Hematopoietic multipotent progenitor cell treated with erythropoietin and hydrocortisone succinate and interleukin-3 and kit ligand, for 8 days (in vitro differentiated cells): ENCODE data around the gene GAS1.

ENCODE experiments used
- DNase-seq: peaks from one replicate; pipeline ENCODE4 v3.0.0-alpha.2; 2015

The GAS1 gene

DNA sequence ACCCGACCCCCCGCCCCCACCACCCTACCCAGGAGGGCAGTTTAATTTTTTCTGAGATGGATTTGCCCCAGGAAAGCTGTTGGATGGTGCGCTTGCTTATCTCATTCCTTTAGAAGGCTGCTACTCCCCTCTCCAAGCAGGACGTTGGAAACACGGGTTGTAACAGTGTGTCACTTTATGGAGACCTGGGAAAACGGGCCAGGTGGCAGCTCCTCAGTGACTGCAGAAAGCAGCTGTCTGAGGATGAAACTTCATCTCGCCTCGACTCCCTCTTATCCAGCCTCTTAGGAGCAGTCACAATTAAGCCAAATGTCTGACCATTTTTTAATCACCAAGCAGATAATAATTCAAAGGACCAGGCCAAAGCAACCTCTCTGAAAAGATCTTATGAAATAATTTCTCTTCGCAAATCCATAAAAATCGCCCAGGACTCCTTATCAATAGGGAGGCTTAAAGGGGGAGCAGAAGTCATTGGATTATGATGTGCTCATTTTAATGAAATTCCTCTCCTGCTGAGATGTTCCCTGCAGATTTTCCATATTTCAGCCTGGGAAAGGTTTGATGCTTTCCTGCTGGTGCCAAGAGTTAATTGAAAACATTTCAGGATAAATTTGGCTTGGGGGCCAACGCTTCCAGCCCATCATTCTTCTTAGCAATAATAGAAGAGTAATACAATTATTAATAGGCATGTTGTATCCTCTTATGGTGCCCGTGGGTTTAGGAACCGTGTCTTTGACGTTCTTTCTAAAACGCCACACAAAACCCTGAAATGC lies 26.0 kb downstream of the GAS1 start:
- DNase-seq = no peak

DNA sequence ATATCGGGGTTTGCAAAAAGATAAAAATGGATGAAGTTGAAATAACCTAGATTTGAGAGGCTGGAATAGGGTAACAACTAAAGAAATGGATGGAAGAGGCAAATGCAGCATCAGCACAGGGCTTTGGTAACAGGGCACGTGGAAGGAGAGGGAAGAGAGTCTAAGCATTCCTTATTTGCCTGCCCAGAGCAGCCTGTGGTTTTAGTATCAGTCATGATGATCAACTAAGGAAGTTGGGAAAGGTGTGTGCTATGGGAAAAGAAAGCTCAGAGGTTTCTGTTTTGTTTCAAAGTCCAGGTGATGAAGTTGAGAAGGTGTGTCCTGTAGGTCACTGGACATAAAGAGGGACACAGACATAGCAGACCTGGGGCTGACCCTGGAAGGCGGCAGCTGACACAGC lies 28.8 kb downstream of the GAS1 start:
- DNase-seq = no peak

DNA sequence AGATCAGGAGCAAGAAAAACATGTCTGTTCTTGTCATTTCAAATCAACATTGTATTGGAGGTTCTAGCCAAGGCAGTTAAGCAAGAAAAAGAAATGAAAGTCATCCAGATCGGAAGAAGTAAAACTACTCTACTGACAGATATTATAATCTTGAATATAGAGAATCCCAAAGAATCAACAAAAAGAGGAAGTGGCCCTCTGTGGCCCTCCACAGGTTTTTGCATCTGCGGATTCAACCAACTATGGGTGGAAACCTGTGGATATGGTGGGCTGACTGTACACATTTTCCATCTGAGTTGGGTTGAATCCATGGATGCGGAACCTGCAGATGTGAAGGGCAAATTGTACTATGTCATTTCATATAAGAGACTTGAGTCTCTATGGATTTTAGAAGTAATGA lies 35.1 kb downstream of the GAS1 start:
- no peak for DNase-seq

DNA sequence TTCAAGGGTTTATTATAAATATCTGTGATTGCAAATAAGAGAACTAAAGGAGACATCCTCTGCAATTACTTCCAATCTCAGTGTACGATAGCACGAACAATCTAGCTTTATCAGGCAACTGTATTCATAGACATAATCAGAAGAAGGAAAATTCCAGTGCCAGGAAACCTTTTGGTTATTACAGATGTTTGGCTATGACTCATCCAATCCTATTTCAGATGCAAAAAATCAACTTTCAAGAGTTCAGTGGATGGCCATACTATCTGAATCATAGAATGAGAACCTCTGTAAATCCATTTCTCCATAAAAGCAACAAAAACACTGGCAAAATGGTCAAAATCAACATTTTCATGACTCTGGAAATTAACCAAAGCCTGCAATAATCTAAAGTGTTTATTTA lies 37.9 kb downstream of the GAS1 start:
- DNase-seq = no peak

DNA sequence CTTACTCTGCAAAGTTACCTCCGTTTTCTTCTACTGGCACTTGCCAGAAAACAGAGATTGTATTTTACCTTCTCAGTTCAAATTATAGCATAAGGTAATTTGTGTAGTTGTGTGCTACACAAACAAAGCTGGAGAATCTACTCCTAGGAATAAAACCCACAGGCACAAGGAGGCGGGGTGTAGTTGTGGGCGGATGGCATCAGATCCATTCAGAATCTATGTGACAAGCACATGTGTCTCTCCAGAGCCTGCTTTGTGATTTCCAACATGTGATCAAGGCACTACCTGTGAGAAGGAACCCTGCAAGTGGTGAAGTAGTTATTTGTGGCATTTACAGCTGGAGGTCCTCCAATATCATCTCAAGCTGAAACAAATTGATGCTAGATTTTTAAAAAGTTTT lies 39.0 kb downstream of the GAS1 start:
- no peak for DNase-seq

DNA sequence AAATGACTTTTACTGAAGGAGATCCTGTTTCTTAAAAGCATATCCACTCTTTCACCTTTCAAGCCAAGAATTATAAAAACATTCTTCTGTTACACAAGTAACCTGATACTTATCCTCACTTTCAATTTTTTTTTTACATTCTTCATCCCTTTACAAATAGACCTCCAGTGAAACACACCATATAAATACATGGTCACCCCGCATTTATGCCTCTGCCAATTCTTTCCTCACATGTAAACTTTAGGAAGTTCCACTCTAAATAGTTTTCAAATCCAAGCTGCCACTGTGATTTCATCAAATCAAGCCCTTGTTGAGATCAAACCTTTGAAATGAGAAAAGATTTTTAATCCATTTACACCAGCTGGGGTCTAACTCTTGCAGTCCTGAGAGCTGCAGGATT lies 40.0 kb downstream of the GAS1 start:
- DNase-seq = no peak

DNA sequence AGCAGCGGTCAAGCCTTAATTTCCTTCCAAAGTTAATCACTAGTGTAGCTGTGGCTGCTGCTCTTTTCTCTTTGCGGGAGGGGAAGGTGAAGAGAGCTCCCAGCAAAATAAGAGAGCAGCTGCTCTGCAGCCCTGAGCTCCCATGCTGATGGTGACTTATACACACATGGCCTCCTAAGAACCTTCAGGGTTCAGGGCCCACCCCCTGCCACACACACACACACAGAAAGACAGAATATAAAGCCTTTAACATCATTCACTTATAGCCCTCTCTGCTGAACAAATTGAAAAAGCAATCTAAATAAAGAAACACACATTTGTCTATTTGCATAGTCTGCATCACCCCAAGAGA lies 43.6 kb downstream of the GAS1 start:
- DNase-seq = no peak

DNA sequence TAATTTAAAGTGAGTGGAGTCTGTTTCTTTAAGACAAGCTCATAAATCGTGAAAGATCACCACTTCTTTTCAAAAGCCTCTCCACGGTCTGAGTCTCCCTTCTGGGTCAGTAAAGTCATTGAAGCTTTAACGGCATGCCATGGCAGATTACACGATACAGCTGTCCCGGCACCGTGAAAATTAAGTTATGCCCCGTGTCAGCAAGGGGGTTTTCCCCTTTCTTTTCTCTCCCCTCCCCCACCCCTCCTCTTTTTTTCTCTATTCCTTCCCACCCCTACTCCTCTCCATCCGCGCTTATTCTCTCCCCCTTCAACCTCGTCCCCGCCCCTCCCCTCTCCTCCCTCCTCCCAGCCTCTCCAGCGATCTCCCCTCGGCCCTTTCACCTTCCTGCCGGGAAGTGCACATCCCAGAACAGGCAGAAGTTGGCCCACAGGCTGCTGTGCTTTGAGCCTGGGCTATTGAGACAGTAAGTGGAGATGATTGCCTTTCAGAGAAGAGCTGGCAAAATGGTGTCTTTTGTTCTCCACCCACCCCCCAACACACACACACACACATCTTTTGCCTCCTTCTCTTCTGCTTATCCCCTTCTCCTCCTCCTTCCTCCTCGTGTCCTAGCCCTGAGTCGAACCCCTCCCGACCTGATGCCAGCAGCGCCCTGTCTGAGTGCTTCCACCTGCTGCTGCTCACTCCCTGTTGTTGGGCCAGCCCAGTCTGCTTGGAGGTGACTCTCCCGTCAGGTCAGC lies 44.1 kb downstream of the GAS1 start:
- no peak for DNase-seq

DNA sequence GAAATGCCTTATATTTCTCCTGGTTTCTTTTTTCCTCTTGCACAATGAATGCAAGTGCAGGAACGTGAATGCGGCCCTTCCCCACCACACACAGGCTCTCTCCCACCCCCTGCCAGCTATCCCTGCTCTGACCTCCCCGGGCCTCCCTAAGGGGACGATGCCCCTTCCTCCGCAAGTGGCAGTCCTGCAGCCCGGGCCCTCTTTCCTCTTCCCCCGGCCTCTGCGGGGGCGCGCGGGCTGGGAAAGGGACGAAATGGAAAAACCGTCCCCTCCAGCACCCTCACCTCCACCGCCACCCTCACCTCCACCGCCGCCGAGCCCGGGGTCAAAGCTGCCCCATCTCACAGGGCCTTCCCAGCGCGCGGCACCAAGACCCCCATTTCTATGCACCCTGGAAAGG lies 44.7 kb downstream of the GAS1 start:
- no peak for DNase-seq

DNA sequence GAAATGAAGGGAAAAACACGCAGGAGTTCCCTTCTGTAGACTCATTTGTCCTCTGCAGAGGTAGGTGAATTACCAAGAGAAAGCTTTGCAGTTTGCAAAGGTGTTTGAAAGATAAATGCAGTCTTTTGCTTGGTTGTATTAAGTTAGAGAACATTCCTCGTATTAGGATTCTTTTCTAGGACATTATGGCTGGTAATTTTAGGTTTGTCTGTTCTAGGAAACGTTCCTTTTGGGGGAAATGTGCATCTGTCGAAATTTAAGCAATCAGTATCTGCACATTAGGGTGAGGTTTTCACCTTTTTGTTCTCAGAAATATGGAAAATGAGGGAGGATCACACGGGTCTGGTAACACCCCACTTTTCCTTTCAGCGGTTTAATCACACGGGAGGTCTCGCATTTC lies 45.1 kb downstream of the GAS1 start:
- no peak for DNase-seq

DNA sequence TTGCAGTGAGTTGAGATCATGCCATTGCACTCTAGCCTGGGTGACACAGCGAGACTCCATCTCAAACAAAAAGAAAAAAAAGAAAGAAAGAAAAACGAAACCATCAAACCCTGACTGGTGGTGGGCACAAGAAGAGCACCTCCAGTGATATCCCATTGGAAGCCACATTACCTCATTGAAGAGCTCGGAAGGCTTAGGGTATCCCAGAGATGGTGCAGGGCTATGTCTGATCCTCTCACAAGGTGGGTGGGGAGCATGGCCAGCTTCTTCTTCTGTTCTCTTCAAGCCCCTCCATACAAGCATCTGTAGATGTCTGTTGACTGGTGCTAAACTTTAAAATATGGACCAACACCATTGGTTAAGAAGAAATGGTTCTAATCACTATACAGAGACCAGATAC lies 45.8 kb downstream of the GAS1 start:
- DNase-seq = no peak
